T47D (cell line): ENCODE measurements around the gene HACD2.

Experiments
- DNase-seq, 2 experiments: peaks; one replicate each; pipeline versions ENCODE4 v3.0.0 to v3.0.0-alpha.2; 2011 to 2012; ENCODE audit warnings: low read depth in 1 of 2, low spot score in 1 of 2
- JUND ChIP-seq: IDR thresholded peaks from 2 replicates; pipeline ENCODE4 v1.6.1; 2012; ENCODE audit warnings: low read depth
- in situ Hi-C: cut with HindIII; loops from 2 replicates; pipeline ENCODE4 v1.10.0; 2016; ENCODE audit warnings: low sequenced_read_pairs, low pct_unique_long_range_greater_than_20kb

The HACD2 gene, protein sequence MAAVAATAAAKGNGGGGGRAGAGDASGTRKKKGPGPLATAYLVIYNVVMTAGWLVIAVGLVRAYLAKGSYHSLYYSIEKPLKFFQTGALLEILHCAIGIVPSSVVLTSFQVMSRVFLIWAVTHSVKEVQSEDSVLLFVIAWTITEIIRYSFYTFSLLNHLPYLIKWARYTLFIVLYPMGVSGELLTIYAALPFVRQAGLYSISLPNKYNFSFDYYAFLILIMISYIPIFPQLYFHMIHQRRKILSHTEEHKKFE

DNA sequence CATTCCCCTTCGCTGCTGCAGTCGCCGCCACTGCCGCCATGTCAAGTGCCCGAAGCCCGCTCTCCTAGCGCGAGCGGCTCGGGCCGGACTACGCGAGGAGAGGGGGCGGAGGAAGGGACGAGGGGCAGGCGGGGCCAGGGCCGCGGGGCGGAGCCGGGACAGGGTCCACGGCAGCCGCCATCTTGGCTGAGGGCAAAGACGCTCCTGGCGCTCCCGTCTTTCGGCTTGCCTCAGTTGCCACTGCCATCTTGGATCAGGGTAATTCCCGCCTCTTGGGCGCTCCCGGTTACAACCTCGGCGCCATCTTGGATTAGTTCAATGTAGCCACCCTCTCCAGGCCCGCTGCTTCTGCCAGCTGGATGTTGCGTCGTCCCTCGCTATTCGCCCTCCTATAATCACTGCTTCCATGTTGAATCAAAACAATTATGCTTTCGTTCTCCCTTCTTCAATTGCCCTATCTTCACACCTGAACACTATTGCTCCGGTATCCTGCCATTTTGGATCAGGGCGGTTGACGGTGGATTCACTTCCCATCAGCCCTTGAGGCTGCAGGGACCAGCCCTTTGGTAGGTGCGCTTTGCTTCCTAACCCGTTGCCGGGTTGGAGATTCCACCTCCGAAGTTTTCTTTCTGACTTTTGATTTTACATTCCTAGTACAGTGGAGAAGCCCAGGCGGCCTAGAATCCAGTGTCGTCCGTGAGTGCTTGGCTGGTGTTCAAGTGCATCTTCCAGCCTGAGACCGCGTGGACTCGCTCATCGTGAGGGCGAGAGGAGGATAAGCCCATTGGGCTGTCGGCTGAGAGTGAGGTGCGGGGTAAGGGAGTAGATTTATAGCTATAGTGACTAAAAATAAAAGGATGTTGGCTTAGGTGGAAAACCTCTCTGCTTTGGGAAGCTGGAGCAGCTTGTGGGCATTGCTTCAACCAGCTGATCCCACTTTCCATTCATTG is at the start of gene HACD2:
HACD2 (minus strand) TSS at position 66 of the 950 bp plus-strand sequence; CDS start at position 40, 26 bp downstream.
- in situ Hi-C loops: no loop called here
- peak; percentile 69 to 98 for DNase-seq
- no peak for TF ChIP-seq JUND

DNA sequence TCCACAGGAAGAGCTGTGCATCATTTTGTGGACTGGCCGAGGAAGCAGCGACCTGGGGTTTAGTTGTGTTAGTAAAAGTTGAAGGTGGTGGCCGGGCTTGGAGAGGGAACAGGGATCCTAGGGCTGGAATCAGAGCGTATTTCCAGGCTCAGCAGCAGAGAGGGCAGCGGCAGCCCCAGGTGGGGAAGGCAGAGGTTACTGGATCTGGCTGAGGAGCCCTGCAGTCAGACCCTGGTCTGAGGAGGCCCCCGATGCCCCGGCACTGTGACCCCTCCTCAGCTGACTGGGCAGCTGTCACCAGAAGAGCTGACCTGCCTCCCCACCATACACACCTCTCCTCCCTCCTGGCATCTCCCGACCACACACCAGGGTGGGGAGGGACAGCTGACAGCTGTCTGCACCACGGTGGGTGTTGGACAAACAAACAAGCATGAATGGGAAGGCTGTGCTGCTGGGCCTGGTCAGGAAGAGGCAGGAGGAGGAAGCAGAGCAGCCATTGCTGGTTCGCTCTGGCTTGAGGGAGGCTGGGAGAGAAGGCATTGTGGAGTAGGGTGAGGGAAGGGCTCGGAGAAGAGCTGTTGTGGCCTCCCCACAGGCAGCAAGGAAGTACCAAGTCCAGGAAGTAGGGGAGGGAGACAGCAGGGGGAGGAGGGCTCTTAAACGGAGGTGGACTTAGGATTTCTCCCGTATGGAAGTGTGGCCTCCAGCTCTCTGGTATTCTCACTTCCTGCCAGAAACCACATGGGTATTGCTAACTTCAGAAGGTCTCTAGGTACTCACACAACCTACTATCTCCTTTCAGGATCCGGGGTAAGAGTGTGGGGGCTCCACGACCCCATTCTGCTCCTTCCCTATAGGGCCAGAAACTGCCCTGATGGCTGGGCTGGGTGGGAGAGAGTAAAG is 49.5 kb upstream of the HACD2 start:
- in situ Hi-C loops: no loop called here
- no peak for DNase-seq
- TF ChIP-seq JUND: no peak

DNA sequence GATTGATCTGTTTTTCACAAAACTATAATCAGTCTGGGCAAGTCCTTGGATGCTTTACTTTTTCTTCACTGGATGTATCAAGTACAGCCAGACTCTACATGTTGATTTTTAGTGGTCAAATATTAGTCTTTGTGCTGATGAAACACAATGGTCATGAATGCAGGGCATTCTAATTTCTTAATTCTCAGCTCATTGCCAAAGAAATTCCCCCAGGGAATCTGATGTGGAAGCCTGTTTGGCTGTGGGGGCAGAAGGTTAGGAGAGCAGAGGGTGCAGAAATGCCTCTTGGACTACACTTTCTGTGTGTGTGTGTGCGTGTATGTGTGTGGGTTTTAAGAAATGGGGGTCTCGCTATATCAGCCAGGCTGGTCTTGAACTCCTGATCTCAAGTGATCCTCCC is 48.7 kb upstream of the HACD2 start:
- in situ Hi-C loops: no loop called here
- DNase-seq: no peak
- TF ChIP-seq JUND: no peak

DNA sequence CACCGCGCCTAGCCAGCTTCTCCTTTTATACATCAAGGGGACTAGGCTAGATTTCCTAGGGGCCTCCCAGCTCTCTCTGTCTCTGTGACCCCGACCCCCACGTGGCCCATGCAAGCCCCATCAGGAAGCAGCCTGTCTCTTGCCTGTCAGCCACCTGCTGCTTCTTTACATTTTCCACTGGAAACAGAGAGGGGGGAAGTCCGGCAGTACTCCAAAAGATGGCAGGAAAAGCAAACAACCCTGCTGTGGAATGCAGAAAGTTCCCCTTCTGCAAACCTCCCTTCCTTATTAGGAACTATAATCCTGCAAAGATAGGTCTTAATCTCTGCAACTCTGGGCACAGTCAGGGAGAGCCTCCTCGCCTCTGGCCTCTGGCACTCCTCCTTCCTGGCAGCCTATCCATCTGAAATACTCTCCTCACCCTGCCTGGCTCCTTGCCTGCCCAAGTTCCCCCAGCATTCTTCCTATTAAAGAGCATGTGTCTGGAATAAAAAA is 47.4 kb upstream of the HACD2 start:
- in situ Hi-C loops: no loop called here
- DNase-seq: no peak
- no peak for TF ChIP-seq JUND

DNA sequence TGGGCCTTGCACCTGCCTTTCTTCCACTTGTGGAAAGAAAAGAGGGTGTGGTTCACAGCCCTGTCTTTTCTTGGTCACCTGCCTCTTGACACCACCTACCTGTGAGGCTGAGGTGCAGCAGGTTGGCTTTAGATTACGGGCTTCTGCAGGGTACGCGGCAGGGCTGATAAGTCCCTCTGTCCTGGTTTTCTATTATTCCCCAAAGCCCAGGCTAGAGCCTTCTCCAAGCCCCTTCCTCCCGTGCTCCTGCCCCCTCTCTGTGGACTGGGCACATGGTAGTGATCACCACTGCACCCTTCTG is 44.8 kb upstream of the HACD2 start:
- DNase-seq: no peak
- in situ Hi-C loops: no loop called here
- no peak for TF ChIP-seq JUND

DNA sequence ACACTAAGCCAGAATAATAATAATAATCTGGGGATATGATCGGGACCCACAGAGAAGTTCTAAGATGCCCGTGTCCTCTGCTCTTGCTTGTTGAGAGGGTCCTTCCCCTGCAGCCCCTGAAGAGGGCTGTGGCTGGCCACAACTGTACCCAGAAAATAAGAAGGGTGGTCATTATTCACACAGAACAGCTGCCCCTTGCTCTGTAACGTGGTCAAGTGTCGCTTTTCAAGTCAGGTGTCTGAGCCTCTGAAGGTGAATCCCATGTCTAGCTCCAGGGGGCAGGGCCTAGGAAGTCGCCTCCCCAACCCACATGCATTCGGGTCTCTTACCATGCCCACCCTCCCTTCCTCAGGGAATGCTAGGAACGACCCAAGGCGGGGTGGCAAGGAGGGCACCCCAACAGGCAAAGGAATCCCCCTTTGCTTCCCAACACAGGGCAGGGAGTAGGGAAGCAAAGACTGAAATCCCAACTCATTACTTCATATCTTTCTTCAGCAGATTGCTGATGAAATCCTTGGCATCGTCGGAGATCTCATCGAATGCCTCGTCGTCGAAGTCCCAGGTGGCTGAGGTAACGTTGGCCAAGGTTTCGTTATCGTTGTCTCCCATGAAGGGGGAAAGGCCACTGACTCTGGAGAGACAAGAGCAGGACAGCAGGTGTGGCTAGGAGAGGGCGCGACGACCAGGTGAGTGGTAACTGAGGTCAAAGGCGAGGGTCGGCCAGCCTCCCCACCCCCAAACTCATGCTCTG is 44.3 kb upstream of the HACD2 start:
- no peak for DNase-seq
- in situ Hi-C loops: no loop called here
- TF ChIP-seq JUND: no peak

DNA sequence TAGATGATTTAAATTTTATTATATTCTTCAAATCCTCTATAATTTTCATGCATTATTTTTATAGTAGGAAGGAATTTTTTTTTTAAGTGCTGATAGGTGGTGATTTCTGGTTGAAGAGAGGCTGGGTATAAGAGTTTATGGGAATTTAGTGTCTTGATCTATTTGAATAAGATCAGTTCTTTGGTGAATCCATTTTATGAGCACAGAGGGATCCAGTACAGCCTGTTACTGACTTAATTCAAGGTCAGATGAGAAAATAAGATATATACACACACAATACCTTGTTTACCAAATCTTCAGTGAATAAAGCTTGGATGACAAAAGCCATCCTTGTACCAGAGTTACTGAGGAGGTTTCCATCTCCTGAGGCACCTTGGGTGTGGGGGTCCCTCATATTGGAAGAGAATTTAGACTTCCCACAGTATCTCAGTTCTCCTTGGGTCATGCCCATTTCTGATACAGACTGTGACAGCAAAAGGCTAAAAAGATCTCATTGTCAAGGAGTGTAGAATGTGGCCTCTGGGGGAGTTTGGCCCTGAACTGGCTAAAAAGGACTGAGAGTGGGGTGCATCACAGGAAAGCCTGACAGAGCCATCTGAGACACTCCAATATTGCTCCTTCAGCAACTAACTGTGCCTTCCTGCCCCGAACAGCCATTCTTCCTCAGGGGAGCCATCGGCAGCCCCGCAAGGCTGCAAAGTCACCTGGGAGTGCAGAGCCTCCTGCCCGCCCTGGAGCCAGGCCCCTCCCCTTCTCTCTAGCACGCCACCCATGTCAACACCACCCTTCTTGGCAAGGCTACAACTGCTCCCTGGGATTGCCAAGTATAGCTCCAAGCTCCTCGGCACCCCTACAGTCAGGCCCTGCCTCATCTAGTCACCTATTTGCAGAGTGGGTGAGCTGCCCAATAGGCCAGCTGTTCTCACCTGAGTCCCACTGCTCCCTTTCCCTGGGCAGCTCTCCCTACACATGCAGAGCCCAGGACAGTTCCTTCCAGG is 43.1 kb upstream of the HACD2 start:
- in situ Hi-C loops: no loop called here
- TF ChIP-seq JUND: no peak
- no peak for DNase-seq

DNA sequence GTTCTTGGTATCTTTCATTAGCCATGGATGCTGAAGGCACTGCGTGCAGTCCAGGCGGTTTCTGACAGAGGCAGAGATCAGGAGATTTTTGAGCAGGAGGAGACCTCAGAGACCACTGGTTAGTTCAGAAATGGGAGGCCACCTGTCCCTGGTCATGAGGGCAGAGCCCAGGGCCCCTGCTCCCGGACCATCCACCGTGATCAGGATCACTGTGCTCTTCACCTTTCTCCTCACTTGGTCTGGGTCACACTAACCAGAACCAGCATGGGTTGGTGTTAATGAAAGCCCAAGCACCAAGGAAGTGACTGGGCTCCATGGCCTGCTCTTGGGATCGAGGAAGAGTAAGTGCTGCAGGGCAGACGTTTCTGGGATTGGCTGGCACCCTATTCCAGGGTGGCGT is 42.0 kb upstream of the HACD2 start:
- TF ChIP-seq JUND: no peak
- no peak for DNase-seq
- in situ Hi-C loops: no loop called here

DNA sequence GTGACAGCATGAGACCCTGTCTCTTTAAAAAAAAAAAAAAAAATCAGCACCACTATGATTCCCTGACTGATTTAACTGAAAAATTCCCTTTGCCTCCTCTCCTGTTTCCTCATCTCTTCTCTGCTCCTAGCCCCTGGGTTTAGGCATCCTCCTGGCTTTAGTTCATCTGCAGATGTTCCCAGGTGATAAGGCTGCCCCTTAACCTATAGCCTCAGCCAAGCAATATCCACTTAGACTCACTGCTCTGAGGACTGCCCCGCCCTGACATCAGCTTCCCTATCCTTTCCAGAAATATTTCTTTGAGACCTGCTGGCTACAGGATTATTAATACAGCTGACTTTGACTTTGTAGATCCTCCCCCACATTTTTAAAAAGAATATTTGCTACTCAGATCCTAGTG is 39.4 kb upstream of the HACD2 start:
- TF ChIP-seq JUND: no peak
- in situ Hi-C loops: no loop called here
- DNase-seq: no peak

DNA sequence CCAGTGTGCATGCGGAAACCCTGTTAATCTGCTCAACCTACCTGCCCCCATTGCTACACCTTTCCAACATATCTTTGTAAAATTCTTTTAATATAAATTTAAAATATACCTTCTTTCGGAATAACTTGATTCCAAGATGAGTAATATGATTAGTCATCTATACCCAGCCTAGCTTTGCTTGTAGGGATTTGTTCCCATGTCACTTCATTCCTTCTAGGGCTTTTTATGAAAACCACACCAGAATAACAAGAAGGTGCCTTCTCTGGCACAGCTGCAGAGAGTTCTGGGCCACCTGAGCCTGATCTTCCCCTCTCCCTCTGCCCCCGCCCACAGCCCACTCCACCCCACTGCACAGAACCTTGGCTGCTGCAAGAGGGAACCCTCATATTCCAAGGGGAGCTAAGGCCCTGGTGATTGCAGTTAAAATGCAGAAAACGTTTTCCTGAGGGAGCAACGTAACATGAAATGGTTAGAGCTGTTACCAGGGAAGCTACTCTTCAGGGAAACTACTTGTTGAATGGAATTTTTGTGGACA is 38.6 kb upstream of the HACD2 start:
- no peak for TF ChIP-seq JUND
- DNase-seq: no peak
- in situ Hi-C loops: no loop called here

DNA sequence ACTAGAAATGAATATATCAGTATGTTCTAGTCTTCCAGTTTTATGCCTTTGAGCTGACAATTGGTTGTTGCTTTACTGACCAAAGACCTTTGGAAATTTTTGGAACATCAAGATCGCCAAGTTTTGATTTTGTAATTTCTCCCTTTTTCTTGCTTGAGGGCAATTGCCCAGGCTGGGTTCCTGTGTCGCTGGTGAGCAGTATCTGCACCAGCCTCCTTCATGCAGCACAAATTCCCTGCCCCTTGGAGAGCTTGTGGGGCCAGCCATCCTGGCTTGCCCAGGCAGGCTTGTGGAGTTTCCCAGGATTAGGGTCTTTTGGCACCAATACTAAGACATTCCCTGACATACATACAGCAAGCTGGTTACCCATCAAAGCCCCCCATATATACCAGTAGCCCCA is 37.9 kb upstream of the HACD2 start:
- TF ChIP-seq JUND: no peak
- DNase-seq: no peak
- in situ Hi-C loops: no loop called here
